HG02798 (cell line): ENCODE results near the gene HK1.
"Not testable (repeated sequence)": the region's sequence is repeated elsewhere in the genome, so short reads cannot be mapped to it uniquely, and the experiment has no call there.

Source experiments
- ATAC-seq: cut with Tn5 transposase; IDR thresholded peaks from one replicate; pipeline ENCODE4 v1.9.1; 2021; ENCODE audit warnings: mild to moderate bottlenecking; ENCODE audit not compliant: unreplicated experiment, poor library complexity

Gene HK1

DNA sequence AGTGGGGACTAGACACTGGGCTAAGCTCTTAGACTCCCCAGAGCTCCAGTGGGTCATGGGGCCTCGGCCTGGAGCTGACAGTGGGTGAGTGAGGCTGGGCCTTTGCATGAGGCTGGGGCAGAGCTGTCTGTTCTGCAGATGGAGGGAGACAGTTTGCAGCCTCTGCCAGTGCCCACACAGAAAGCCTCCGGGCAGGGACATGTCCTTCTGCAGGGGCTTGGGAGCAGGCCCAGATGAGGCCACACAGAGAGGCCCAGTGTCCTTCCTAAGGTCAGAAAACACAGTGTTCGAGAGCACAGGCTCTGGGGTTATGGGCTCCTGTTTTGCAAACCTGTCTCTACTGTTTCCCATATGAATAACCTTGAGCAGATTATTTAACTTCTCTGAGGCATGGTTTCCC, 25.1 kb upstream of the HK1 start:
- ATAC-seq: no peak

- no peak for ATAC-seq
These were observed 23.4 kb upstream of the HK1 start for GRCh38 chr10:69254877-69255276.

DNA sequence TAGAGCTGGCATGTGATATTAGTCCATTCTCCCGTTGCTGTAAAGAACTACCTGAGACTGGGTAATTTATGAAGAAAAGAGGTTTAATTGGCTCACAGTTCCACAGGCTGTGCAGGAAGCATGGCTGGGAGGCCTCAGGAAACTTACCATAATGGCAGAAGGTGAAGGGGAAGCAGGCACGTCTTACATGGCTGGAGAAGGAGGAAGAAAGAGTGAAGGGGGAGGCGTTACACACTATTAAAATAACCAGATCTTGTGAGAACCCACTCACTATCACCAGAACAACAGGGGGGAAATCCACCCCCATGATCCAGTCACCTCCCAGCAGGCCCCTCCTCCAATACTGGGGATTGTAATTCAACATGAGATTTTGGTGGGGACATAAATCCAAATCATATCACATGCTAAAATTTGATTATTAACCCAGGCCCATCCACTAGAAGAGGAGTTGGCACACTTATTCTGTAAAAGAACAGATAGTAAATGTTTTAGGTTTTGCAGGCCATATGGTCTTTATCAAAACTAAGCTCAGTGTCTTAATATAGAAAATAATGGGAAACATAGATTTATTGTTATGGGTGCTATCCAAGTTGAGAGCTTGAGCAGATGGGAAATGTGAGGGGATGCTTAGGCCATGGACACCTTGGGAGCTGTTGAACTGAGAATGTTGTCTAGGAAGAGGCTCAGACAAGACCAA, 18.6 kb upstream of the HK1 start:
- ATAC-seq: no peak

DNA sequence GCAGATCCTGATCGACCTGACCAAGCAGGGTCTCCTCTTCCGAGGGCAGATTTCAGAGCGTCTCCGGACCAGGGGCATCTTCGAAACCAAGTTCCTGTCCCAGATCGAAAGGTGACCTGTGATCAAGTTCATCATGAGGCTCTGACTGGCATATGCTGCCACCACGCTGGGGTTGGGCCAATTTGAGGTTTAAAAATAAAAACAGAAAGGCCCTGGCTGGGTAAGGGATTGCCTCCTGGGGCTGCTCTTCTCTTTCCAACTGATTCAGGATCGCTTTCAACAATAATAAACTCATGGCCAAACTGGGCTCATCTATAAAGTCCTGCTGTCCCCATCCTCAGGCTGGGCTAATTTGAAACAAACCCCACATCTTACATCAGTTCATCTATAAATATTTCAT, 17.1 kb upstream of the HK1 start:
- ATAC-seq: no peak

GRCh38 chr10:69262292-69262751, 16.0 kb upstream of the HK1 start:
- ATAC-seq: no peak

- no peak for ATAC-seq
These were observed 12.8 kb upstream of the HK1 start for GRCh38 chr10:69265521-69265920.

DNA sequence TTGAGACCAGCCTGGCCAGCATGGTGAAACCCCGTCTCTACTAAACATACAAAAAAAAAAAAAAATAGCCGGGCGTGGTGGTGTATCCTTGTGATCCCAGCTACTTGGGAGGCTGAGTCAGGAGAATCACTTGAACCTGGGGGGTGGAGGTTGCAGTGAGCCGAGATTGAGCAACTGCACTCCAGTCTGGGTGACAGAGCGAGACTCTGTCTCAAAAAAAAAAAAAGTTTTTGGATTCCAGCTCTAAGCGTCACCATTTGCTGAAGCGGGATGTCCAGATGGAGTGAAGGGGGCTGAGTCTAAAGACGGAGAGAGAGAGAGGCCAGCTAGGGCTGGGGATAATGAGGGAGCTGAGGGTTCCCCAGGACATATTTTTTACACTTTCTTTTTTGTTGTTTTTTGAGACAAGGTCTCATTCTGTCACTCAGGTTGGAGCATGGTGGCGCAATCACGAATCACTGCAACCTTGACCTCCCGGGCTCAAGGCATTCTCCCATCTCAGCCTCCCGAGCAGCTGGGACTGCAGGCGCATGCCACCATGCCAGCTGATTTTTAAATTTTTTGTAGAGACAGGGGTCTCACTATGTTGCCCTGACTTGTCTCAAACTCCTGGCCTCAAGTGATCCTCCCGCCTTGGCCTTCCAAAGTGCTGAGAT, 9.4 kb upstream of the HK1 start:
- ATAC-seq: no peak

- no peak for ATAC-seq
These were observed 8.5 kb upstream of the HK1 start for GRCh38 chr10:69269761-69270160.

GRCh38 chr10:69270990-69271389, 7.3 kb upstream of the HK1 start:
- no peak for ATAC-seq

GRCh38 chr10:69272624-69273023, 5.7 kb upstream of the HK1 start:
- ATAC-seq: no peak

GRCh38 chr10:69275444-69275843, 2.9 kb upstream of the HK1 start:
- ATAC-seq: no peak

DNA sequence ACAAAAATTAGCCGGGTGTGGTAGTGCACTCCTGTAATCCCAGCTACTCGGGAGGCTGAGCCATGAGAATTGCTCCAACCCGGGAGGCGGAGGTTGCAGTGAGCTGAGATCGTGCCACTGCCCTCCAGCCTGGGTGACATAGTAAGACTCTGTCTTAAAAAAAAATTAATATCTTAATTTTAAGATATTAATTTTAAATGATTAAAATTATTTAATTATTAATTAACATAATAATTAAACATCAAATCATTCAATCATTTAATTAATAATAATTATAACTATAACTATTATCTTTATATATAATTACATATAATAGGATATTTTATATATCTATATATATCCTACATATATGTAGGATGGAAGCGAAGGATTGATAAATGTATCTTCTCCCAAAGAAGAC, 1.8 kb upstream of the HK1 start:
- ATAC-seq: no peak

DNA sequence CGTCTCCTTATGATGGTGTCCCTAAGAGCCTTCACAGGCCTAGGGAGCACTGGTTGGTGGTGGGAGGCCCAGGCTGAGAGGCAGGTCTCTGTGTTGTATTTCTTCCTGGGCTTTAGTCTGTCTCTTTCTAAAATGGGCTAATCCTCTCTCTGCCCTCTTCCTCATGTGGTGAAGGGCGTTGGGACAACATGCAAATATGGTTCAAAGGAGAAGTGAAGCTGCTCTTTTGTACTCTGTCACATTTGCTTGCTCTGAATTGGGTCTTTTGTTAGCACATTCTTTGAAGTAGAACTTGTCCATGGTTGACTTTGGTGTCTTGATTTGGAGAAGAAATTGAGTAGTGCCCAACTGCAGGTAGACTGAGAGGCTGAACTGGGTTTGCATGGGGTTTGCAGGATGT, 814 bp downstream of the HK1 start:
- ATAC-seq: no peak

- ATAC-seq: no peak
These were observed 3.5 kb downstream of the HK1 start for GRCh38 chr10:69281507-69282413.

GRCh38 chr10:69284402-69284801, 6.1 kb downstream of the HK1 start:
- ATAC-seq: not testable (repeated sequence)

DNA sequence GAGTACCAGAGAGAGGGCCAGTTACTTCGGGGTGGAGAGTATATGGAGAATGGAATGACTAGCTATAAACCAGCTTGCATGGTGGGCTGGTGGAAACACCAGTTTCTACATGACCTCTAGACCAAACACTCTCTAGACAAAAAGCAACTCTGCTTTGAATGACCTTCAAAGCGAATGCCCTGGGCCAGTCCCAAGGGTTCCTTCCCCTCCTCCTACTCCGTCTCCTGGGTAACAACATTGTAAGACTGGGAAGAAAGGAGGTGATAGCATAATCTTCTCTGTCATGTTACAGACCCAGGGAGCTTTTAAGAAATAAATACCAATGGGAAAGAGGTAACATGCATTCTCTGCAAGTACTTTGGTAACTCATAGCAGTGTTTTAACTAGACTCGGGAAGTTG, 7.4 kb downstream of the HK1 start:
- ATAC-seq: no peak

GRCh38 chr10:69287181-69287580, 8.9 kb downstream of the HK1 start:
- ATAC-seq: no peak

DNA sequence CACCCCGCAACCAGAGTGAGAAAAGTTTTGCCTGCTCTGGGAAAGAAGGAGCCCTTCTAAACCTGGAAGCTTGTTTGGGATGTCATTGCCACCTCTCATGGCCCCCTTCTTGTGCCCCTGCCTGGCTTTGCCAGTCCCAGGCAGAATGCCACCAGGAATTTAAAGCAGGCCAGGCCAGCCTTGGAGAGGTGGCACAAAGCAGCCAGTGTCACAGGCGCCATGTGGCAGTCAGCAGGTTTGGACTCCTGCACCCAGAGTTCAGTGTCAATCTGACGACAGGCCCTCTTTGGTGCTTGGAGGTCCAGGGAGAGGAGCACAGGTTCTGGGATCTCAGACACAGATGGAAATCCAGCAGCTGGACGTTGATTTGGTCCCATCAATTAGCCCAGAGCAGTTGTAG, 12.7 kb downstream of the HK1 start:
- ATAC-seq: no peak

- ATAC-seq: no peak
These were observed 14.2 kb downstream of the HK1 start for GRCh38 chr10:69292459-69292858.

- no peak for ATAC-seq
These were observed 16.8 kb downstream of the HK1 start for GRCh38 chr10:69295027-69295636.

GRCh38 chr10:69303632-69304051, 25.3 kb downstream of the HK1 start:
- no peak for ATAC-seq
